ENCODE measurements around the gene SCMH1.

SCMH1 gene

DNA sequence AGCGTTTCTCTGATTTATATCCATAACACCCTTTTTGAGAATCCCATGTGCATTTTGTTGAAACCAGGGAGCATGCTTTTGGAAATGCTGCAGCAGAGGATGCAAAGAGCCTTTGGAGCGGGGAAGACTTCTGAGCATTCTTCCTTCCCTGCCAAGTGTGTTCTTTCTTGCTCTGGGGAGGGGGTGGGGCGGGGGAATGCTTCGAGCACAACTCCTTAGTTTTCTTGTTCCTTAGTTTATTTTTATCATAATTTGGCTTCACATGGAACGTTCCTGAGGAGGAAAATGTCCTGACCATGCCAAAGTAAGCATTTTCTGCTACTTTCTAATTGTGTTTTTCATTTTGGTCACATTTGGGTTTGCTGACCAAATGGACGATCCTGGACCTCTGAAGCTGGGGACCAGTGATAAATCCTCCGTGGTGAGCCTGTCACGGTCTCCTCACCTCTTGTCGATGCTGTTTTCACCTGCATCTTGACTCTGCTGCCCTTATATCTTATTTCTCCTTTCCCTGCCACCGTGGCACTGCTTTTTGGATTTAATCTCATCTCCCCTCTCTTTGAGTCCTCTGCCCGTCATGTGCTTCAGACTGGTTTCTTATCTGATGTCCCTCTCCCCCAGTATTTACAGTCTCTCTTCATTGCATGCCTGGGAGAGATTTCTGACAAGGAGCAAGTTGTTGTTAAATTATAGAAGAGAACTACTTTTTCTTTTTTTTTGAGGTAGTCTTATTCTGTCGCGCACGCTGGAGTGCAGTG lies 260.2 kb downstream of the SCMH1 start:
- H3K4me3 ChIP-seq (ENCODE audit: control insufficient read depth, low read depth, low read length): peak overlapping the region; percentile 75

GRCh38 chr1:40980453-40981121 lies 261.5 kb downstream of the SCMH1 start:
- H3K4me3 ChIP-seq (ENCODE audit: control insufficient read depth, low read depth, low read length): peak overlapping the region; percentile 75
- TF ChIP-seq, protein P1, sequence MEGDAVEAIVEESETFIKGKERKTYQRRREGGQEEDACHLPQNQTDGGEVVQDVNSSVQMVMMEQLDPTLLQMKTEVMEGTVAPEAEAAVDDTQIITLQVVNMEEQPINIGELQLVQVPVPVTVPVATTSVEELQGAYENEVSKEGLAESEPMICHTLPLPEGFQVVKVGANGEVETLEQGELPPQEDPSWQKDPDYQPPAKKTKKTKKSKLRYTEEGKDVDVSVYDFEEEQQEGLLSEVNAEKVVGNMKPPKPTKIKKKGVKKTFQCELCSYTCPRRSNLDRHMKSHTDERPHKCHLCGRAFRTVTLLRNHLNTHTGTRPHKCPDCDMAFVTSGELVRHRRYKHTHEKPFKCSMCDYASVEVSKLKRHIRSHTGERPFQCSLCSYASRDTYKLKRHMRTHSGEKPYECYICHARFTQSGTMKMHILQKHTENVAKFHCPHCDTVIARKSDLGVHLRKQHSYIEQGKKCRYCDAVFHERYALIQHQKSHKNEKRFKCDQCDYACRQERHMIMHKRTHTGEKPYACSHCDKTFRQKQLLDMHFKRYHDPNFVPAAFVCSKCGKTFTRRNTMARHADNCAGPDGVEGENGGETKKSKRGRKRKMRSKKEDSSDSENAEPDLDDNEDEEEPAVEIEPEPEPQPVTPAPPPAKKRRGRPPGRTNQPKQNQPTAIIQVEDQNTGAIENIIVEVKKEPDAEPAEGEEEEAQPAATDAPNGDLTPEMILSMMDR (conservative IDR thresholded peaks at IDR 0.05; ENCODE audit: control insufficient read depth, insufficient read depth, low read depth, low read length): no peak
- peak; percentile 55 for DNase-seq (ENCODE audit: low read depth)

More for the DNA sequence above, 260.2 kb downstream of the SCMH1 start:
- TF ChIP-seq, protein P1 (conservative IDR thresholded peaks at IDR 0.05; ENCODE audit: control insufficient read depth, insufficient read depth, low read depth, low read length): no peak
- DNase-seq (ENCODE audit: low read depth): no peak

GRCh38 chr1:40980068-40980452 lies 262.0 kb downstream of the SCMH1 start:
- H3K4me3 ChIP-seq (ENCODE audit: control insufficient read depth, low read depth, low read length): peak overlapping the region; percentile 75
- TF ChIP-seq, protein P1 (conservative IDR thresholded peaks at IDR 0.05; ENCODE audit: control insufficient read depth, insufficient read depth, low read depth, low read length): no peak
- DNase-seq (ENCODE audit: low read depth): no peak

DNA sequence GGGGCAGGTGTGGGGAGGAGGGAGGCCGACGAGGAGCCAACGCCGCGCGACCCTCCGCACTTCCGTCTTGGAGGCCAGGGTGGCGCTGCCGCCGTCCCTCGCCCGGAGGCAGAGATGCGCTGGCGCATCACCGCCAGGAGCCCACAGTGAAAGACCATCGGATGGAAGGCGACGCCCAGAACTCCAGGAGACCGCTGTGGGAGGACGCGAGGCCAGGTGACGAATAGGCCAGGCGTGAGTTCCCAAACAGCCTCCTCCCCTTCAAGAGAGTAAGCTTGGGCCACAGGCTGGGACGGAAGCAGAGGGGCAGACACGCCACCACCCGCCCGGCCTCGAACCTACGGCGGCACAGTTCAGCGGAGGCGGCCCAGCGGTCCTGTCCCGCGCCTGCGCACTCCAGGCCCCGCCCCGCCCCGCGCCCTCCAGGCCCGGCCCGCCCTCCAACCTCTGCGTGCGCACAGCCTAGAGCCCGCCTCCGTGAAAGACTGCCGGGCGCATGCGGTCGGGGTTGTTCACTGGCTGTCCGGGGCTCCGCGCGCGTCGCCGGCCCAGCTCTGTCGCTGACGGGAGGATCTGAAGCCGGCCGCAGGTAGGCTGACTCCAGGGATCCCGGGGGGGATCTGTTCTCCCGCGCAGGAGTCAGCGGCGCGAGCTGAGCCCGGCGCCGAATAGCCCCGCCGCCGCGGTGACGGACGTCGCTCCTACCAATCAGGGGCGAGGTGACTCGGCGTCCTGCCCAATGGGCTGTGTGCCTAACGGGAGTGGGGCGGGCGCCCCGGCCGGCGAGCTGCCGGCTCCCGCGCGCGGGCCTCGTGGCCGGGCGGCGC lies 262.7 kb downstream of the SCMH1 start, which contains the start of gene CTPS1:
CTPS1 (plus strand) TSS at position 456 of the 827 bp plus-strand sequence. CDS start 3,595 bp downstream, outside the sequence.
- TF ChIP-seq, protein P1 (conservative IDR thresholded peaks at IDR 0.05; ENCODE audit: control insufficient read depth, insufficient read depth, low read depth, low read length): no peak
- peak within 1 kb of the TSS; percentile 75 for H3K4me3 ChIP-seq (ENCODE audit: control insufficient read depth, low read depth, low read length)
- DNase-seq (ENCODE audit: low read depth): peak; percentile 90

DNA sequence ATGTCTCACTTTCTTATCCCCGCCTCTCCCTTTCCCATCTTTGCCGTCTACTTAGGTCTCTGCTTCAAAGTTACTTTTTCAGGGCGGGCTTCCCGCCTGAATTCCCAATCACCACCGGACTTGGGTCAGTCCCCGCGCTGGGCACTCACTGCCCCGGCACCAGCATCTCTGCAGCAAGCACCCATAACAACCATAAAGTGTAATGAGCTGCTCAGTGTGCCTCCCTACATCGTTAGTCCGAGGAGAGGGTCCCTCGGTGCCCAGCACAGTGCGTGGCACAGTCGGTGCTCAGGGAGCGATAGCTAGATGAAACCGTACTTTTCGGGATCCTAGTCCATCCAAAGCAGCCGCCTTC lies 263.2 kb downstream of the SCMH1 start:
- peak overlapping the region; percentile 75 for H3K4me3 ChIP-seq (ENCODE audit: control insufficient read depth, low read depth, low read length)
- no peak for DNase-seq (ENCODE audit: low read depth)
- TF ChIP-seq, protein P1 (conservative IDR thresholded peaks at IDR 0.05; ENCODE audit: control insufficient read depth, insufficient read depth, low read depth, low read length): no peak

DNA sequence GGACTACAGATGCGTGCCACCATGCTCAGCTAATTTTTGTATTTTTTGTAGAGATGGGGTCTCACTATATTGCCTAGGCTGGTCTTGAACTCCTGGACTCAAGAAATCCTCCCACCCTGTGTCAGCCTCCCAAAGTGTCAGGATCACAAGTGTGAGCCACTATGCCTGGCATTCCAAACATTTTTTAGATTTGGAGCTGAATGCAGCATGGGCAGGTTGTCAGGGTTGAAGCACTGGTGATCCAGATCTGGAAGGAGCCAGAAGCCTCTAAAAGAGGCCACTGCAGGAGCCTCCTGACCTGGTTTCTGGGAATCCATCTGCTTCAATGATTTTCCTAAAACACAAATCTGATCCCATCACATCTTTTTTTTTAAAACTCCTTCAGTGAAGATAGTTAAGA lies 264.4 kb downstream of the SCMH1 start:
- H3K4me3 ChIP-seq (ENCODE audit: control insufficient read depth, low read depth, low read length): no peak overlapping the region

More for the DNA sequence above, 264.4 kb downstream of the SCMH1 start:
- DNase-seq (ENCODE audit: low read depth): no peak
- TF ChIP-seq, protein P1 (conservative IDR thresholded peaks at IDR 0.05; ENCODE audit: control insufficient read depth, insufficient read depth, low read depth, low read length): no peak

Data from fibroblast of mammary gland (primary cell).